Stimulated activated CD4-positive, alpha-beta T cell treated with anti-CD3 and anti-CD28 coated beads, Interleukin-4, amount 100 ng/mL, for 48 hours (primary cell): ENCODE results near the gene SMG6.
"Not testable (repeated sequence)": the region's sequence is repeated elsewhere in the genome, so short reads cannot be mapped to it uniquely, and the experiment has no call there.

Experiments used
- DNase-seq, 2 donors: peaks; one replicate each; pipeline ENCODE4 v3.0.0-alpha.2; 2020; ENCODE audit warnings: low read depth in 2 of 2

Gene SMG6

GRCh38 chr17:2178798-2179501 is 124.6 kb downstream of the SMG6 start:
- DNase-seq, result no peak

- DNase-seq, result no peak
These were observed 126.3 kb downstream of the SMG6 start for GRCh38 chr17:2177235-2177811.

GRCh38 chr17:2176499-2177169 is 127.0 kb downstream of the SMG6 start:
- DNase-seq, result no peak

GRCh38 chr17:2175294-2175628 is 128.3 kb downstream of the SMG6 start:
- no peak for DNase-seq

GRCh38 chr17:2174468-2175293 is 128.9 kb downstream of the SMG6 start:
- no peak for DNase-seq

GRCh38 chr17:2174014-2174413 is 129.6 kb downstream of the SMG6 start:
- DNase-seq, result no peak

GRCh38 chr17:2172999-2173398 is 130.6 kb downstream of the SMG6 start:
- no peak for DNase-seq

GRCh38 chr17:2172077-2172851 is 131.3 kb downstream of the SMG6 start:
- DNase-seq, result no peak

GRCh38 chr17:2171702-2172076 is 131.9 kb downstream of the SMG6 start:
- no peak for DNase-seq

GRCh38 chr17:2170023-2170422 is 133.6 kb downstream of the SMG6 start:
- peak in 1 of 2 donors; percentile 15 for DNase-seq

- DNase-seq, result not testable (repeated sequence)
These were observed 137.9 kb downstream of the SMG6 start for GRCh38 chr17:2165723-2166122.

GRCh38 chr17:2158396-2158780 is 145.2 kb downstream of the SMG6 start:
- DNase-seq, result no peak

GRCh38 chr17:2157675-2158395 is 145.8 kb downstream of the SMG6 start:
- DNase-seq, result no peak

GRCh38 chr17:2157081-2157480 is 146.5 kb downstream of the SMG6 start:
- DNase-seq, result no peak

- no peak for DNase-seq
These were observed 146.9 kb downstream of the SMG6 start for GRCh38 chr17:2156666-2157065.

- DNase-seq, result no peak
These were observed 148.0 kb downstream of the SMG6 start for GRCh38 chr17:2155573-2155972.

GRCh38 chr17:2151358-2152033 is 152.1 kb downstream of the SMG6 start:
- DNase-seq, result no peak

- DNase-seq, result no peak
These were observed 152.8 kb downstream of the SMG6 start for GRCh38 chr17:2150806-2151205.

- DNase-seq, result no peak
These were observed 153.7 kb downstream of the SMG6 start for GRCh38 chr17:2149934-2150333.

- DNase-seq, result no peak
These were observed 157.3 kb downstream of the SMG6 start for GRCh38 chr17:2146132-2146871.
